HG02571 (cell line): ENCODE data around the gene PFN1.
A peak's percentile ranks its signal among the peaks of the same experiment; 100 is the strongest.

Experiments
- ATAC-seq: cut with Tn5 transposase; IDR thresholded peaks from one replicate; pipeline ENCODE4 v1.9.1; 2021; ENCODE audit warnings: mild to moderate bottlenecking, moderate library complexity; ENCODE audit not compliant: unreplicated experiment

The PFN1 gene

DNA sequence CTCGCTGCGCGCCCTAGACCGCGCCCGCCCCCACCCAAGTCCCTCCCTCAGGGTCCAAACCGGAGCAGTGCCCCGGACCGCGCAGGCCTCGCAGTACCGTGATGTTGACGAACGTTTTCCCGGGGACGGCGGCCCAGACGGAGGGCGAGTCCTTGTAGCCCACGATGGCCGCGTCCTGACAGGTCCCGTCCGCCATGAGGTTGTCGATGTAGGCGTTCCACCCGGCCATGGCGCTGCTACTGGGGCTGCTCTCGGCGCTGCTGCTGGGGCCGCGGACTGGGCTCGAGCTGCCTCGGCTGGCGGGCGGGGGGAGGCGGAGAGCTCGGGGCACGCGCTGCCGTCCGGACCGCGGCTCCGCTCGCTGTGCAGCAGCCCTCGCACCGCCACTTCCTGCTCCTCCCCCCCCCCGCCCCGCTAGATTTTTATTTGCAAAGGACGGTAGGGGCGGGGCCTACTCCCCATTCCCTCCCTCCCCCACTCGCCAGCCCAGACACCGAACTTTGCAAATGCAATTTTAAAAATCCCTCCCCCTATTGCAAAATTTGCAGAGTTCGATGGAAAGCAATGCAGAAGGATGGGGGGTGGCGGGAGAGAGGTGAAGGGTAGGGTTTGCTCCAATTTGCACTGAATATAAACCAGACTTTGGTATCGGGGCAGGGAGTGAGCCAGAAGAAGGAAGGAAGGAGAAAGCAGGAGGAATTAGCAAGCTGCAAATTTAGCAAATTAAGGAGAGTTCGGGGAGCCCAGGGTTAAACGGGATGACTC is at the start of gene PFN1:
TSS of gene PFN1 (minus strand) at position 365 of the 765 bp plus-strand sequence. CDS start at position 229, 136 bp downstream.
- peak; percentile 28 for ATAC-seq

DNA sequence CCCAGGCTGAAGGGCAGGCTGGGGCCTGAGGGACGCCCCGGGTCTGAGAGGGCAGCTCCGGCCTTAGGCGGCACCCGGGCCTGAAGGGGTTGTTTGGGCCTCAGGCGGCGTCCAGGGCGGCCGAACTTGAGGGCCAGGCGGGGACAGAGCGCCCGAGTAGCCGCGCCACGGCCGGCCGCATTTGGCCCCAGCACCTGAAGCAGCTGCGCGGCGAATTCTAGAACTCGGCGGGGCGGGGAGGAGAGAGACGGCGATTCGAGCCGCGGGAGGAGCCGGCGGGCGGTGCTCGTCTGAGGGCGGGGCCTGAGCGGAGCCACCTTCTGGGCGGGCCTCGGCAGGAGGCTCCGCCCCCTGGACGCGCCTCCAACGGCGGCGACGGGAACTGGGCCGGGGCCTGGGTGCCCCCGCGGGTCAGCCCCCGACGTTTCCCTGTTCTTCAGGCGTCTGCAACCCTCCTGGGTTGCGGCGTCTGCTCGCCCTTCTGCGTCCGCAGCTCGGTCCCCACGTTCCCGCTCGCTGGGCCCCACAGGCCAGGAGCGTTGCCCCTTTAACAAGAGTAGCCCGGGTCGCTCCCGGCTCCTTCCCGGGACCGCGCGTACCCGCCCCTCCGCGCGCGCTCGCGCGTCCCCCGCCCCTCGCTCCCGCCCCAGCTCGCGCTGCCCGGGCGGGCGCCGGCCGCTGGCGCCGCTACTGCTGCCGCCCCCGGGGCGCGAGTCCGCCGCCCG is 49.1 kb upstream of the PFN1 start, which contains the start of the genes INCA1 and KIF1C:
TSS of gene INCA1 (minus strand) at position 221 of the 725 bp plus-strand sequence. CDS start 3,085 bp downstream, outside the sequence.
TSS of gene KIF1C (plus strand) at position 649 of the 725 bp plus-strand sequence. CDS start 2,297 bp downstream, outside the sequence.
- peak; percentile 74 for ATAC-seq

- ATAC-seq, result no peak
These were observed 45.8 kb upstream of the PFN1 start for GRCh38 chr17:4994081-4994595.

GRCh38 chr17:4987767-4988567 is 39.6 kb upstream of the PFN1 start:
- ATAC-seq, result no peak

GRCh38 chr17:4986951-4987766 is 38.8 kb upstream of the PFN1 start, which contains the start of gene CAMTA2:
TSS of gene CAMTA2 (minus strand) at chr17:4987675. CDS start at chr17:4986222, 1,453 bp downstream.
- peak; percentile 68 for ATAC-seq

DNA sequence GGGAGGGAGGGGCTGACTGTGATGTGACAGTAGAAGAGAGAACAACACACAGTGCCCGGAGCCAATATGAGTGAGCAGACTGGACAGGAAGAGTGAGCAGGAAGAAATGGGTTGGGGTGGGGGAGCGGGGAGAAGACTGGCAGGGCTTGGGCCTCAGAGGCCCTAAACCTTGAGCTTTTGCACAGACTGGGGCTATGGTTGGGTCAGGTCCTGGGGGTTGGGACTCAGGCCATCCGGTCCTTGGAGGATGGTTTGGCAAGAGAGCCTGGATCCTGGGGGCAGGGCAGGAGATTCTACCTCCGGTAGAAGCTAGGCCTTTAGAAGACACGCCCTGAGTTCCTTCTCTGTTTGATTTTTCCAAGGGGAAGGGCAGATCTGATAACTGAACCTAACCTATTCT is 38.1 kb upstream of the PFN1 start:
- no peak for ATAC-seq

GRCh38 chr17:4982305-4982704 is 34.0 kb upstream of the PFN1 start:
- ATAC-seq, result no peak

GRCh38 chr17:4980644-4981216 is 32.4 kb upstream of the PFN1 start:
- no peak for ATAC-seq

- ATAC-seq, result no peak
These were observed 30.4 kb upstream of the PFN1 start for GRCh38 chr17:4978726-4979125.

- no peak for ATAC-seq
These were observed 25.9 kb upstream of the PFN1 start for GRCh38 chr17:4974115-4974670.

DNA sequence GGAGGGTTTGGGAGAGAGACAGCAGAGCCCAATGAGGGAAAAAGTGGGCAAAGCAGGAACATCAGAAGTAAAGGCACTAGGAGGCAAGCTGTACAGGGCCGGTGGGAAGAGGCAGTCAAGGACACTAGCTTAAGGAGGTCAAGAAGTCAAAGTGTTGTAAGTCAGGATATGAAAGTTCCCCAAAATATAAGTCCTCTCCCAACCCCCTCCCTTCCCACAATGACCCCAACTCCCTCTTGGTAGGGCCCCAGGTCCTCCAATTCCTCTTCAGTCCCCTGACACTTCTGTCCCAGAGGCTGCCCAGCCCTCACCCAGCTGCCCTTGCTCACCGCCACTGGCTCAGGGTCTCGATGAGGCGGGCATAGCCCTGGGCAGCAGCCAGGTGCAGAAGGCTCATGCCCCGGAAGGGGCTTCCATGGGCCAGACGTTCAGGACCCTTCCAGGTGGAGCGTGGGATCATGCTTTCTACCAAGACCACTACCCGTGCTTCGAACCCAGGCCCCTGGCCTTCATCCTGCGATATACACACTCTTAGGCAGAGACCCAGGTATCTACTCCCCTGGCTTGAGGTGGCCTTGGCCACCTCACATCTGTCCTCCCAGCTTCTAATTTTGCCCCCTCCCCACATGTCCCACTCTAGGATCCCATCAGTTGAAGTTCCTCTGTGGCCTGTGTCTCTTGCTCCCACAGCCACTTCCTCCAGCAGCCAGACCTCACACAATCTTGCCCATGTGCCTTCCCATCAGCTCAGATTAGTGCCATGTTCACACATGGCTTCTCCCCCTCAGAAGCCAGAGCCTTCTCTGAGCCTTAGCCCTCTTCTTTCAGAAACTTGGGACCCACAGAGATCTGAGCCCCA is 25.2 kb upstream of the PFN1 start:
- ATAC-seq, result no peak

GRCh38 chr17:4972752-4973151 is 24.4 kb upstream of the PFN1 start:
- ATAC-seq, result no peak

DNA sequence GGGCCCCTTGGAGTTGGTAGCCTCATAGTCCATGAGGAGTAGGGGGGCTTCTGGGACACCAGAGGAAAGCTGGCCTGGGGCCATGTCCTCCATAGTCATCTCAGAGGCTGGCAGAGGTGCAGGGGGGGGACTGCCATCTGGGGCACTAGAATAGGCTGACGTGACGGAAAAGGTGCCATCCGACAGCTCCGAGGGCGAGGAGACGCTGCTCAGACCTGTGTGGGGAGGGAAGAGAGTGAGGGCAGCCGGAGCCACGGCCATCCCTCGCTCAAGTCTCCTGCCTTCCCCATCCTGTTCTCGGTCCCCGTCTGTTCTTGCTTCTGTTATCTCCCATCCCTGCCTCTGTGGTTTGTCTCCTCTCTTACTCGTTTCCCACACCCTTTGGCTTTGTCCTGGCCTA is 24.0 kb upstream of the PFN1 start:
- no peak for ATAC-seq

- ATAC-seq, result no peak
These were observed 23.5 kb upstream of the PFN1 start for GRCh38 chr17:4971826-4972225.

- no peak for ATAC-seq
These were observed 21.9 kb upstream of the PFN1 start for GRCh38 chr17:4970273-4970672.

DNA sequence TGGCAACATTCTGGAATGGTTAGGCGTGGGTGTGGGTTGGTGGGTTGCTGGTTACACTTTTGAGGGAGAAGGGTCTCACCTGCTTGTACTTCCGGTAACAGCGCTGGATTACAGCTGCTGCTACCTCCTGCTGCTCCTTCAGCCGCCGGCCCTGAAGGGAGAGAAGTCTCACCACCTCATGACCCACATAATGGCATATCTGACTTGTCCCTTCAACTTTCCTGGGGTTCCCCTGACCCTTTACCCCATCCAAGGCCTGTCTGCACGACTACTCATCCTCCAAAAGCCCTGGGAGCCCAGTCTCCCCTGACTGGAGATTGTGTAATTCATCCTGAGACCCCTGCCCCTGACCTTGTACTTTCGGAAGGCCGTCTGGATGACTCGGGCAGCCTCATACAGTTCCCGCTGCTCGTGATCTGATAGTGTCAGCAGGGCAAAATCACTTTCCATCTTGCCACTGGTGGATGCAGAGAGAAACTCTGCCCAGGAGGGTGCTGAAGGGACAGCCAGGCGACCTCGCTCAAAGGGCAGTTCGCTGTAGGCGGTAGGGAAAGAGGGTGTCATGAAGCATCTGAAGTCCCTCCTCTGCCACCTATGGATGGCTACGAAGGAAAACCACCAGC is 21.3 kb upstream of the PFN1 start:
- ATAC-seq, result no peak

DNA sequence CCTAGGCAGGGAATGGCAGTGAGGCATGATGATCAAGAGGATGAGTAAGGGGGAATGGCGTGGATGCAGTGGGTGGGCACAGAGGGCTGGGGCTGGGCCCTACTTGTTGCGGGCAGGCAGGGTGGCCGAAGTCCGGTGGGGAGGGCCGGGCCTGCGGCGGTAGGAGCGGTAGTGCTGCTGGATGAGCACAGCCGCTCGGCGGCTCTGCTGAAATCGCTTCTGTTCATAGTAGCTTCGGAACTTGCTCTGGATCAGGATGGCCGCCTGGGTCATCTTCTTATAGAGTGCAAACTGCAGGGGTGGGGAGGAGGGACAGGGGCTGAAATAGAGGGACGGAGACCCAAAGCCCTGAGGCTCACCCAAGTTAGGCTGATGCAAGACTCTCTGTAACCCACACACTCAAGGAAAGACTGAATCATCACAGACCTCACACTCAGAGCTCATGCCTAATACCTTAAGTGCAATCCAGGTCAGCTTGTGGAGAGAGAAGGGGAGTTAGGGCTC is 20.8 kb upstream of the PFN1 start:
- no peak for ATAC-seq
